AG09319 (cell line): Measurements from ENCODE around the gene TRMT1L.

Source experiments
- DNase-seq: peaks from one replicate; pipeline ENCODE4 v3.0.0-alpha.2; 2010; ENCODE audit warnings: low read depth; ENCODE audit errors: extremely low read depth
- CTCF ChIP-seq: IDR thresholded peaks from 2 replicates; pipeline ENCODE4 v1.5.1; 2011; ENCODE audit warnings: low read depth, mild to moderate bottlenecking, inconsistent platforms, low read length, moderate library complexity

TRMT1L gene

GRCh38 chr1:185091480-185091879 lies 65.3 kb downstream of the TRMT1L start:
- TF ChIP-seq CTCF, result no peak
- no peak for DNase-seq

GRCh38 chr1:185087746-185088145 lies 69.0 kb downstream of the TRMT1L start:
- TF ChIP-seq CTCF, result no peak
- no peak for DNase-seq

GRCh38 chr1:185087101-185087500 lies 69.7 kb downstream of the TRMT1L start:
- TF ChIP-seq CTCF, result no peak
- DNase-seq, result no peak

- no peak for TF ChIP-seq CTCF
- DNase-seq, result no peak
Measured at GRCh38 chr1:185083818-185084217, 72.9 kb downstream of the TRMT1L start.

- DNase-seq, result no peak
- no peak for TF ChIP-seq CTCF
Measured at GRCh38 chr1:185080422-185080821, 76.3 kb downstream of the TRMT1L start.

- TF ChIP-seq CTCF, result no peak
- no peak for DNase-seq
Measured at GRCh38 chr1:185077374-185077773, 79.4 kb downstream of the TRMT1L start.

GRCh38 chr1:185075476-185075875 lies 81.3 kb downstream of the TRMT1L start:
- no peak for TF ChIP-seq CTCF
- no peak for DNase-seq

- DNase-seq, result no peak
- no peak for TF ChIP-seq CTCF
Measured at GRCh38 chr1:185074307-185074706, 82.4 kb downstream of the TRMT1L start.
